Ishikawa (cell line): ENCODE measurements around the gene PTPN14.
A peak's percentile ranks its signal among the peaks of the same experiment; 100 is the strongest.

ENCODE experiments used
- CEBPB ChIP-seq: IDR thresholded peaks from 2 replicates; pipeline ENCODE4 v1.6.1; 2012
- CREB1 ChIP-seq: IDR thresholded peaks from 2 replicates; pipeline ENCODE4 v1.6.1; 2012; ENCODE audit warnings: low read depth
- EGR1 ChIP-seq: IDR thresholded peaks from 2 replicates; pipeline ENCODE4 v1.6.1; 2012
- EP300 ChIP-seq: IDR thresholded peaks from 2 replicates; pipeline ENCODE4 v1.6.1; 2012; ENCODE audit warnings: borderline replicate concordance
- FOXM1 ChIP-seq: IDR thresholded peaks from 2 replicates; pipeline ENCODE4 v1.6.1; 2012; ENCODE audit warnings: low read depth, borderline replicate concordance
- MAX ChIP-seq: IDR thresholded peaks from 2 replicates; pipeline ENCODE4 v1.6.1; 2012
- NFIC ChIP-seq: IDR thresholded peaks from 2 replicates; pipeline ENCODE4 v1.6.1; 2012
- RAD21 ChIP-seq: IDR thresholded peaks from 2 replicates; pipeline ENCODE4 v1.6.1; 2012; ENCODE audit warnings: low read depth
- REST ChIP-seq: IDR thresholded peaks from 2 replicates; pipeline ENCODE4 v1.6.1; 2012; ENCODE audit warnings: low read depth, mild to moderate bottlenecking
- TAF1 ChIP-seq: IDR thresholded peaks from 2 replicates; pipeline ENCODE4 v1.6.1; 2012; ENCODE audit warnings: low read depth, mild to moderate bottlenecking
- TCF12 ChIP-seq: IDR thresholded peaks from 2 replicates; pipeline ENCODE4 v1.6.1; 2012; ENCODE audit warnings: low read depth
- TEAD4 ChIP-seq: IDR thresholded peaks from 2 replicates; pipeline ENCODE4 v1.6.1; 2012
- USF1 ChIP-seq: IDR thresholded peaks from 2 replicates; pipeline ENCODE4 v1.6.1; 2012
- YY1 ChIP-seq: IDR thresholded peaks from 2 replicates; pipeline ENCODE4 v1.6.1; 2012; ENCODE audit warnings: low read depth
- ZBTB7A ChIP-seq: IDR thresholded peaks from 2 replicates; pipeline ENCODE4 v1.6.1; 2012; ENCODE audit warnings: low read depth

The PTPN14 gene

GRCh38 chr1:214352838-214353237 is 198.6 kb downstream of the PTPN14 start:
- TF ChIP-seq USF1 (no peak), CREB1 (no peak), NFIC (no peak), ZBTB7A (no peak), REST (no peak), TAF1 (no peak), TEAD4 (no peak), CEBPB (no peak), TCF12 (no peak), RAD21 (no peak), YY1 (no peak), MAX (no peak), FOXM1 (no peak), EP300 (no peak), EGR1 (no peak)

GRCh38 chr1:214351551-214352277 is 199.7 kb downstream of the PTPN14 start:
- no peak for TF ChIP-seq CREB1
- TF ChIP-seq REST: no peak
- no peak for TF ChIP-seq TEAD4
- no peak for TF ChIP-seq FOXM1
- no peak for TF ChIP-seq TCF12
- TF ChIP-seq EGR1: no peak
- no peak for TF ChIP-seq TAF1
- TF ChIP-seq YY1: no peak

GRCh38 chr1:214349781-214350180 is 201.6 kb downstream of the PTPN14 start:
- TF ChIP-seq TEAD4 (0 out of 2 replicates have a peak, but pooled peaks have one; percentile 13), YY1 (no peak), FOXM1 (no peak)

- no peak for TF ChIP-seq MAX
- no peak for TF ChIP-seq FOXM1
- TF ChIP-seq REST: no peak
Observed at GRCh38 chr1:214349008-214349407, 202.4 kb downstream of the PTPN14 start.

GRCh38 chr1:214344897-214345296 is 206.5 kb downstream of the PTPN14 start:
- TF ChIP-seq RAD21: no peak
- TF ChIP-seq NFIC: no peak
- TF ChIP-seq USF1: no peak
- no peak for TF ChIP-seq CEBPB
- no peak for TF ChIP-seq TAF1
- no peak for TF ChIP-seq TCF12
- no peak for TF ChIP-seq FOXM1
- TF ChIP-seq EGR1: no peak
- TF ChIP-seq ZBTB7A: no peak
- TF ChIP-seq CREB1: no peak
- no peak for TF ChIP-seq YY1
- no peak for TF ChIP-seq REST
